OCI-LY3 (cell line): ENCODE measurements around the gene IL1A.
A peak's percentile ranks its signal among the peaks of the same experiment; 100 is the strongest.

Experiments used
- H2AFZ ChIP-seq: fragments of 200-600, 300-600 bp; shearing (Covaris generic); 2 replicates; pipeline ENCODE4 v1.6.0; 2014; ENCODE audit warnings: antibody characterized with exemption, low read depth, low read length
- H3K27ac ChIP-seq: fragments of 200-600, 300-600 bp; sonication (generic); 2 replicates; pipeline ENCODE4 v1.5.1; 2014; ENCODE audit warnings: mild to moderate bottlenecking, low read length, moderate library complexity, mixed read lengths
- H3K27me3 ChIP-seq: fragments of 200-600, 300-600 bp; sonication (generic); 2 replicates; pipeline ENCODE4 v1.6.1; 2014; ENCODE audit warnings: low read depth, low read length, mixed read lengths
- H3K36me3 ChIP-seq: fragments of 200-600, 300-600 bp; sonication (generic); replicated peaks from 2 replicates; pipeline ENCODE3; 2014; ENCODE audit warnings: low read depth, low read length, mixed read lengths
- H3K4me1 ChIP-seq: fragments of 300-600, 200-600 bp; sonication (generic); 2 replicates; pipeline ENCODE4 v1.6.1; 2014; ENCODE audit warnings: low read length, mixed read lengths
- H3K4me2 ChIP-seq: fragments of 200-600, 300-600 bp; sonication (generic); 2 replicates; pipeline ENCODE4 v1.6.1; 2014; ENCODE audit warnings: low read length, mixed read lengths
- H3K4me3 ChIP-seq: fragments of 300-600, 200-600 bp; sonication (generic); 2 replicates; pipeline ENCODE4 v1.5.1; 2014; ENCODE audit warnings: antibody characterized with exemption, mild to moderate bottlenecking, low read length, moderate library complexity
- H3K79me2 ChIP-seq: fragments of 300-600, 200-600 bp; shearing (Covaris generic); 2 replicates; pipeline ENCODE4 v1.6.1; 2014; ENCODE audit warnings: mild to moderate bottlenecking, low read length, mixed read lengths
- H3K9ac ChIP-seq: fragments of 300-600, 200-600 bp; shearing (Covaris generic); 2 replicates; pipeline ENCODE4 v1.6.0; 2014; ENCODE audit warnings: mild to moderate bottlenecking, low read length, moderate library complexity
- H3K9me3 ChIP-seq: fragments of 200-600, 300-600 bp; shearing (Covaris generic); 2 replicates; pipeline ENCODE4 v1.6.1; 2014; ENCODE audit warnings: low read length, mixed read lengths; ENCODE audit not compliant: insufficient read depth
- H4K20me1 ChIP-seq: fragments of 200-600, 300-600 bp; sonication (generic); 2 replicates; pipeline ENCODE4 v1.6.1; 2016; ENCODE audit warnings: low read length, mixed read lengths; ENCODE audit not compliant: insufficient read depth
- EZH2phosphoT487 ChIP-seq: fragments of 200-600 bp; shearing (Covaris generic); IDR thresholded peaks from 2 replicates; pipeline ENCODE4 v1.6.1; 2018; ENCODE audit warnings: antibody characterized with exemption, mixed run types, low read depth
- TF ChIP-seq, protein P1 (sequence below): fragments of 200-600, 300-600 bp; sonication (generic); IDR thresholded peaks from 2 replicates; pipeline ENCODE4 v1.5.1; 2014; ENCODE audit warnings: antibody characterized with exemption, low read length, low read depth

The IL1A gene

DNA sequence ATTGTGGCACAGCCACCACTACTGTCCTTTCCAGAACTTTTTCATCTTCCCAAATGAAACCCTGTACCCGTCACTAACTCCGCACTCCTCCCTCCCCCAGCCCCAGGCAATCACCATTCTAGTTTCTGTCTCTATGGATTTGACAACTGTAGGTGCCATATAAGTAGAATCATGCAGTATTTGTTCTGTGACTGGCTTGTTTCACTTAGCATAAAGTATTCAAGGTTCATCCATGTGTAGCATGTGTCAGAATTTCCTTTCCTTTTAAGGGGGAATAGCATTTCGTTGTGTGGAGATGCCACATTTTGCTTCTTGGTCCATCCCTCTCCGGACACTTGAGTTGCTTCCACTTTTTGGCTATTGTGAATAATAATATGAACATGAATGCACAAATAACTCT, 19.0 kb downstream of the IL1A start:
- Histone ChIP-seq H3K9me3 (peaks cover 11% of the 10 kb centered on the region; the same call in 1 of the 2 replicates), H3K9ac (peak overlapping the region; percentile 66), H2AFZ (peak overlapping the region; percentile 40), H3K27ac (peak overlapping the region; percentile 44), H3K4me3 (peak overlapping the region; percentile 93), H3K36me3 (peaks cover 9% of the 10 kb centered on the region), H3K4me1 (peaks cover 18% of the 10 kb centered on the region), H4K20me1 (no peaks in the 10 kb centered on the region), H3K4me2 (peak overlapping the region; percentile 81), H3K79me2 (peaks cover 25% of the 10 kb centered on the region), H3K27me3 (no peaks in the 10 kb centered on the region)
- TF ChIP-seq, protein P1, sequence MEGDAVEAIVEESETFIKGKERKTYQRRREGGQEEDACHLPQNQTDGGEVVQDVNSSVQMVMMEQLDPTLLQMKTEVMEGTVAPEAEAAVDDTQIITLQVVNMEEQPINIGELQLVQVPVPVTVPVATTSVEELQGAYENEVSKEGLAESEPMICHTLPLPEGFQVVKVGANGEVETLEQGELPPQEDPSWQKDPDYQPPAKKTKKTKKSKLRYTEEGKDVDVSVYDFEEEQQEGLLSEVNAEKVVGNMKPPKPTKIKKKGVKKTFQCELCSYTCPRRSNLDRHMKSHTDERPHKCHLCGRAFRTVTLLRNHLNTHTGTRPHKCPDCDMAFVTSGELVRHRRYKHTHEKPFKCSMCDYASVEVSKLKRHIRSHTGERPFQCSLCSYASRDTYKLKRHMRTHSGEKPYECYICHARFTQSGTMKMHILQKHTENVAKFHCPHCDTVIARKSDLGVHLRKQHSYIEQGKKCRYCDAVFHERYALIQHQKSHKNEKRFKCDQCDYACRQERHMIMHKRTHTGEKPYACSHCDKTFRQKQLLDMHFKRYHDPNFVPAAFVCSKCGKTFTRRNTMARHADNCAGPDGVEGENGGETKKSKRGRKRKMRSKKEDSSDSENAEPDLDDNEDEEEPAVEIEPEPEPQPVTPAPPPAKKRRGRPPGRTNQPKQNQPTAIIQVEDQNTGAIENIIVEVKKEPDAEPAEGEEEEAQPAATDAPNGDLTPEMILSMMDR, result no peak

DNA sequence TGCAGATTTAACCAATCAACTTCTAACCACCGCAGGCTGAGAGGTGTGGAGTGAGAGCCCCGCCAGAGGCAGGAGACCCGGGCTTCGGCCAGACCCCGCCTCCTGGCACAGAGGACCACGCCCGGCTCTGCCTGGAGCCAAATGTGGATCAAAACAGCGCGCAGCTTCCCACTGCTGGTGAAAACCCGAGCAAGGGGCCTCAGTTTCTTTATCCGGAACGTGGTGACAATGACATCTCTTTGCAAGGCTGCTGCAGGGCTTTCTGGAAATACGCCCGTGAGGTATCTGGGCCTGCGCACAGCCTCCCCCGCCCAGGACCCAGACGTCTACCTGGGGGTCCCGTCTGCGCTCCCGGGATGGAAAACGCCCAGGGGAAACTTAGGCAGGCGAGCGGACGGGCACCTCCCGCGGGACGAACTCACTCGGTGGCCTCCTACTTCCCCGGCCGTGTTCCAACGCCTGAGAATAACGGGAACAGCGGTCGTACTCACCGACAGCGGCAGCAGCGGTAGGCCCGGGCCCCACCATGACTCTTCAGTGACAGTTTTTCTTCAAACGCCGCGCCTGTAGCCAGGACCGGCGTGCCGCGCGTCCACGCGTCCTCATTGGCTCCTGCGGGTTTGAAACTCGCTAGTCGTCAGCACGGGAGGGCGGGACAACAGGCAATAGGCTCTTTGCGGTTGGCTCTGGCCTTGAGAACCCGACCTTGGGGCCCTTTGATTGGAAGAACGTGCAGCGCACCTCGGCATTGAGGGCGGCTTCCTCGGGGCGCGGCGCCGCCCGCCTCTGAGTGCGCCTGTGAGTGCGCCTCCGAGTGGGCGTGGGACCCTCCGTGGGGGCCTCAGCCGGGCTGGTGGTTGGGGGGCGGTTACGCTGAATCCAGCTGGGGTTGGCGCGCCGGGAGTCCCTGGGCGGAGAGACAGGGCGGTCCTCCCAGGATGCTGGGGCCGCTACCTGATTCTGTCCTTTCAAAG, 19.9 kb downstream of the IL1A start, which contains the start of gene CKAP2L:
CKAP2L (minus strand) TSS at position 539 of the 974 bp plus-strand sequence; CDS start at position 528, 11 bp downstream.
- Histone ChIP-seq H3K4me2 (peak within 1 kb of the TSS; percentile 81), H3K79me2 (peaks cover 25% of the 10 kb centered on the region), H3K27me3 (no peaks in the 10 kb centered on the region), H3K4me3 (peak within 1 kb of the TSS; percentile 93), H3K27ac (peak within 1 kb of the TSS; percentile 61), H3K36me3 (peaks cover 15% of the 10 kb centered on the region), H3K4me1 (peaks cover 18% of the 10 kb centered on the region), H2AFZ (peak within 1 kb of the TSS; percentile 81), H4K20me1 (no peaks in the 10 kb centered on the region), H3K9ac (peak within 1 kb of the TSS; percentile 90), H3K9me3 (peaks cover 11% of the 10 kb centered on the region; the same call in 1 of the 2 replicates)
- TF ChIP-seq, protein P1, result no peak
- no peak for TF ChIP-seq EZH2phosphoT487

DNA sequence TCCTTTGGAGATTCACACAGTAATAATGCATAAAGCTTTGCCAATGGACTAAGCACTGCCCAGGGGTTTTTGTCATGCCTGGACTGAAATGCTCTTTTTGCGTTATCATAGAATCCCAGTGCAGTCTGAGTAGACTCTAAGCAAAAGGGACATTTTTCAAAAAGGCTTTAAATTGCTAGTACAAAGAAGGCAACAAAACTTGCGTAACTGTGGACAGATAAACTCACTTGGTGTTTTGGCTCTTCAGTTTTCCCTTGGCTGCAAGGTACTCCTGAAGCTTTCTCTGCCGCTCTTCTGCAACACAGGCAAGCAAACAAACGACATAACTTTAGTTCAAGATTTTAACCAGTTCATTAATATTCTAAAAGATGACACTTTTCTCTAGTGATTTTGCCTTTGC, 22.0 kb downstream of the IL1A start:
- Histone ChIP-seq H3K4me2 (no peak overlapping the region), H3K4me3 (no peak overlapping the region), H3K9me3 (peaks cover 4% of the 10 kb centered on the region; the same call in 1 of the 2 replicates), H3K4me1 (peaks cover 18% of the 10 kb centered on the region), H2AFZ (no peak overlapping the region), H4K20me1 (no peaks in the 10 kb centered on the region), H3K79me2 (peaks cover 25% of the 10 kb centered on the region), H3K9ac (no peak overlapping the region), H3K27me3 (no peaks in the 10 kb centered on the region), H3K27ac (no peak overlapping the region), H3K36me3 (peaks cover 32% of the 10 kb centered on the region)
- TF ChIP-seq, protein P1, result no peak
- TF ChIP-seq EZH2phosphoT487, result no peak

DNA sequence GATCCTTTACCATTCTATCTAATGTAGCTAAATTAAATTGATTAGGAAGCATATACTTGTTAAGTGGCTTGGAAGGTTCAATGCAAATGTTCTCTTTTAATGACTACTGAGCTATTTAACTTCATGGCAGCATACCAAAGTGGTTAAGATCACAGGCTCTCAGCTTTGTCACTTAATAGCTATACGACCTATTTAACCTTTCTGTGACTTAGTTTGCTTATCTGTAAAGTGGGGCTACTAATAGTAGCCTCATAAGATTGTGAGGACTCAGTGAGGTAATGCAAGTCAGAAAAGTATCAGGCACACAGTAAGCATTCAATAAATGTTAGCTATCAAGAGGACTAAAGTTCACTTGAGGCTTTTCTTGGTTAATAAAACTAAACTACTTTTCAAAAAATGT, 24.1 kb downstream of the IL1A start:
- no peaks in the 10 kb centered on the region for H4K20me1 ChIP-seq
- H3K36me3 ChIP-seq, result peaks cover 50% of the 10 kb centered on the region
- no peak overlapping the region for H2AFZ ChIP-seq
- peaks cover 9% of the 10 kb centered on the region for H3K4me1 ChIP-seq
- no peak overlapping the region for H3K27ac ChIP-seq
- no peak overlapping the region for H3K4me3 ChIP-seq
- H3K9ac ChIP-seq, result no peak overlapping the region
- no peaks in the 10 kb centered on the region for H3K27me3 ChIP-seq
- no peak overlapping the region for H3K4me2 ChIP-seq
- H3K9me3 ChIP-seq, result no peaks in the 10 kb centered on the region
- H3K79me2 ChIP-seq, result peaks cover 25% of the 10 kb centered on the region
- no peak for TF ChIP-seq EZH2phosphoT487
- TF ChIP-seq, protein P1, result no peak
